ENCODE data around the gene ADCYAP1.
A peak's percentile ranks its signal among the peaks of the same experiment; 100 is the strongest.

Gene ADCYAP1

GRCh38 chr18:902229-902628 lies 2.4 kb upstream of the ADCYAP1 start:
- Mint-ChIP-seq H3K27me3 (ENCODE audit: low read depth, poor library complexity) (peaks cover 98% of the 10 kb centered on the region), H3K36me3 (ENCODE audit: low read depth) (no peaks in the 10 kb centered on the region), H3K9me3 (peaks cover 7% of the 10 kb centered on the region), H3K4me1 (peaks cover 28% of the 10 kb centered on the region), H3K4me3 (no peak overlapping the region), H3K27ac (no peak overlapping the region)
- no peak for TF ChIP-seq CTCF (IDR thresholded peaks at IDR 0.05)
- no peak for DNase-seq

GRCh38 chr18:903701-904100 lies 970 bp upstream of the ADCYAP1 start:
- Mint-ChIP-seq H3K4me3 (peak overlapping the region; percentile 52), H3K27ac (no peak overlapping the region), H3K27me3 (ENCODE audit: low read depth, poor library complexity) (peaks cover 99% of the 10 kb centered on the region), H3K36me3 (ENCODE audit: low read depth) (no peaks in the 10 kb centered on the region), H3K9me3 (peaks cover 7% of the 10 kb centered on the region), H3K4me1 (peaks cover 30% of the 10 kb centered on the region)
- DNase-seq, result peak; percentile 95
- no peak for TF ChIP-seq CTCF (IDR thresholded peaks at IDR 0.05)

GRCh38 chr18:905307-905947 lies 756 bp downstream of the ADCYAP1 start:
- TF ChIP-seq CTCF (IDR thresholded peaks at IDR 0.05), result no peak
- DNase-seq, result peak; percentile 44
- H3K4me3 Mint-ChIP-seq, result peak overlapping the region; percentile 68
- peaks cover 7% of the 10 kb centered on the region for H3K9me3 Mint-ChIP-seq
- peaks cover 34% of the 10 kb centered on the region for H3K4me1 Mint-ChIP-seq
- no peak overlapping the region for H3K27ac Mint-ChIP-seq
- no peaks in the 10 kb centered on the region for H3K36me3 Mint-ChIP-seq (ENCODE audit: low read depth)
- H3K27me3 Mint-ChIP-seq (ENCODE audit: low read depth, poor library complexity), result peaks cover 99% of the 10 kb centered on the region

- Mint-ChIP-seq H3K27ac (no peak overlapping the region), H3K4me1 (peaks cover 34% of the 10 kb centered on the region), H3K9me3 (peaks cover 7% of the 10 kb centered on the region), H3K36me3 (ENCODE audit: low read depth) (no peaks in the 10 kb centered on the region), H3K27me3 (ENCODE audit: low read depth, poor library complexity) (peaks cover 99% of the 10 kb centered on the region), H3K4me3 (peak overlapping the region; percentile 71)
- peak; percentile 27 for DNase-seq
- TF ChIP-seq CTCF (IDR thresholded peaks at IDR 0.05), result no peak
These were observed 1.3 kb downstream of the ADCYAP1 start for GRCh38 chr18:905948-906415.

- H3K27me3 Mint-ChIP-seq (ENCODE audit: low read depth, poor library complexity), result peaks cover 99% of the 10 kb centered on the region
- DNase-seq, result peak; percentile 35
- H3K4me3 Mint-ChIP-seq, result peak overlapping the region; percentile 71
- H3K9me3 Mint-ChIP-seq, result peaks cover 7% of the 10 kb centered on the region
- H3K27ac Mint-ChIP-seq, result no peak overlapping the region
- no peaks in the 10 kb centered on the region for H3K36me3 Mint-ChIP-seq (ENCODE audit: low read depth)
- no peak for TF ChIP-seq CTCF (IDR thresholded peaks at IDR 0.05)
- peaks cover 34% of the 10 kb centered on the region for H3K4me1 Mint-ChIP-seq
These were observed 1.9 kb downstream of the ADCYAP1 start for GRCh38 chr18:906416-907114.
